ENCODE measurements around the gene FOXQ1. TPM values are rescaled to one million over a fixed set of nuclear protein-coding genes. Genes with fewer than 3 reads are reported as not detected.

FOXQ1 gene
- total and polyA plus RNA-seq, 2 of the 13 experiments (the other 11 are each of a cell fraction or from before 2014, with no cell fraction given): 35.2 to 39.8 TPM

- no peak for TF ChIP-seq MIXL1 (CRISPR knock-in tag; IDR thresholded peaks at IDR 0.05)
- no peak for TF ChIP-seq PATZ1 (CRISPR knock-in tag; IDR thresholded peaks at IDR 0.05)
- peak; percentile 61; the same call in 1 of the 2 replicates for TF ChIP-seq HOXA9 (CRISPR knock-in tag; IDR thresholded peaks at IDR 0.05; ENCODE audit: borderline replicate concordance)
- TF ChIP-seq NFIB (CRISPR knock-in tag; IDR thresholded peaks at IDR 0.05; ENCODE audit: borderline replicate concordance): no peak
- no peak for TF ChIP-seq CBX2 (IDR thresholded peaks at IDR 0.05; ENCODE audit: low read depth, low read length)
- TF ChIP-seq CBX2 (CRISPR knock-in tag; IDR thresholded peaks at IDR 0.05; ENCODE audit: low read depth): no peak
- TF ChIP-seq, protein P1, sequence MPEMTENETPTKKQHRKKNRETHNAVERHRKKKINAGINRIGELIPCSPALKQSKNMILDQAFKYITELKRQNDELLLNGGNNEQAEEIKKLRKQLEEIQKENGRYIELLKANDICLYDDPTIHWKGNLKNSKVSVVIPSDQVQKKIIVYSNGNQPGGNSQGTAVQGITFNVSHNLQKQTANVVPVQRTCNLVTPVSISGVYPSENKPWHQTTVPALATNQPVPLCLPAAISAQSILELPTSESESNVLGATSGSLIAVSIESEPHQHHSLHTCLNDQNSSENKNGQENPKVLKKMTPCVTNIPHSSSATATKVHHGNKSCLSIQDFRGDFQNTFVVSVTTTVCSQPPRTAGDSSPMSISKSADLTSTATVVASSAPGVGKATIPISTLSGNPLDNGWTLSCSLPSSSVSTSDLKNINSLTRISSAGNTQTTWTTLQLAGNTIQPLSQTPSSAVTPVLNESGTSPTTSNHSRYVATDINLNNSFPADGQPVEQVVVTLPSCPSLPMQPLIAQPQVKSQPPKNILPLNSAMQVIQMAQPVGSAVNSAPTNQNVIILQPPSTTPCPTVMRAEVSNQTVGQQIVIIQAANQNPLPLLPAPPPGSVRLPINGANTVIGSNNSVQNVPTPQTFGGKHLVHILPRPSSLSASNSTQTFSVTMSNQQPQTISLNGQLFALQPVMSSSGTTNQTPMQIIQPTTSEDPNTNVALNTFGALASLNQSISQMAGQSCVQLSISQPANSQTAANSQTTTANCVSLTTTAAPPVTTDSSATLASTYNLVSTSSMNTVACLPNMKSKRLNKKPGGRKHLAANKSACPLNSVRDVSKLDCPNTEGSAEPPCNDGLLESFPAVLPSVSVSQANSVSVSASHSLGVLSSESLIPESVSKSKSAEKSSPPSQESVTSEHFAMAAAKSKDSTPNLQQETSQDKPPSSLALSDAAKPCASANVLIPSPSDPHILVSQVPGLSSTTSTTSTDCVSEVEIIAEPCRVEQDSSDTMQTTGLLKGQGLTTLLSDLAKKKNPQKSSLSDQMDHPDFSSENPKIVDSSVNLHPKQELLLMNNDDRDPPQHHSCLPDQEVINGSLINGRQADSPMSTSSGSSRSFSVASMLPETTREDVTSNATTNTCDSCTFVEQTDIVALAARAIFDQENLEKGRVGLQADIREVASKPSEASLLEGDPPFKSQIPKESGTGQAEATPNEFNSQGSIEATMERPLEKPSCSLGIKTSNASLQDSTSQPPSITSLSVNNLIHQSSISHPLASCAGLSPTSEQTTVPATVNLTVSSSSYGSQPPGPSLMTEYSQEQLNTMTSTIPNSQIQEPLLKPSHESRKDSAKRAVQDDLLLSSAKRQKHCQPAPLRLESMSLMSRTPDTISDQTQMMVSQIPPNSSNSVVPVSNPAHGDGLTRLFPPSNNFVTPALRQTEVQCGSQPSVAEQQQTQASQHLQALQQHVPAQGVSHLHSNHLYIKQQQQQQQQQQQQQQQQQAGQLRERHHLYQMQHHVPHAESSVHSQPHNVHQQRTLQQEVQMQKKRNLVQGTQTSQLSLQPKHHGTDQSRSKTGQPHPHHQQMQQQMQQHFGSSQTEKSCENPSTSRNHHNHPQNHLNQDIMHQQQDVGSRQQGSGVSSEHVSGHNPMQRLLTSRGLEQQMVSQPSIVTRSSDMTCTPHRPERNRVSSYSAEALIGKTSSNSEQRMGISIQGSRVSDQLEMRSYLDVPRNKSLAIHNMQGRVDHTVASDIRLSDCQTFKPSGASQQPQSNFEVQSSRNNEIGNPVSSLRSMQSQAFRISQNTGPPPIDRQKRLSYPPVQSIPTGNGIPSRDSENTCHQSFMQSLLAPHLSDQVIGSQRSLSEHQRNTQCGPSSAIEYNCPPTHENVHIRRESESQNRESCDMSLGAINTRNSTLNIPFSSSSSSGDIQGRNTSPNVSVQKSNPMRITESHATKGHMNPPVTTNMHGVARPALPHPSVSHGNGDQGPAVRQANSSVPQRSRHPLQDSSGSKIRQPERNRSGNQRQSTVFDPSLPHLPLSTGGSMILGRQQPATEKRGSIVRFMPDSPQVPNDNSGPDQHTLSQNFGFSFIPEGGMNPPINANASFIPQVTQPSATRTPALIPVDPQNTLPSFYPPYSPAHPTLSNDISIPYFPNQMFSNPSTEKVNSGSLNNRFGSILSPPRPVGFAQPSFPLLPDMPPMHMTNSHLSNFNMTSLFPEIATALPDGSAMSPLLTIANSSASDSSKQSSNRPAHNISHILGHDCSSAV (CRISPR knock-in tag; IDR thresholded peaks at IDR 0.05; ENCODE audit: borderline replicate concordance): no peak; the same call in 1 of the 2 replicates
- peak; percentile 59 for TF ChIP-seq POLR2G (IDR thresholded peaks at IDR 0.05; ENCODE audit: low read depth, low read length)
- no peak for TF ChIP-seq RFX1 (IDR thresholded peaks at IDR 0.05)
- 0 out of 2 replicates have a peak, but pooled peaks have one; percentile 12 for TF ChIP-seq CENPBD1 (CRISPR knock-in tag; IDR thresholded peaks at IDR 0.05; ENCODE audit: borderline replicate concordance, low read depth)
- no peak for TF ChIP-seq ZNF253 (CRISPR knock-in tag; IDR thresholded peaks at IDR 0.05; ENCODE audit: borderline replicate concordance)
- peak; percentile 62; the same call in 1 of the 2 replicates for TF ChIP-seq ZNF138 (CRISPR knock-in tag; IDR thresholded peaks at IDR 0.05; ENCODE audit: low read depth)
- TF ChIP-seq, protein P2, sequence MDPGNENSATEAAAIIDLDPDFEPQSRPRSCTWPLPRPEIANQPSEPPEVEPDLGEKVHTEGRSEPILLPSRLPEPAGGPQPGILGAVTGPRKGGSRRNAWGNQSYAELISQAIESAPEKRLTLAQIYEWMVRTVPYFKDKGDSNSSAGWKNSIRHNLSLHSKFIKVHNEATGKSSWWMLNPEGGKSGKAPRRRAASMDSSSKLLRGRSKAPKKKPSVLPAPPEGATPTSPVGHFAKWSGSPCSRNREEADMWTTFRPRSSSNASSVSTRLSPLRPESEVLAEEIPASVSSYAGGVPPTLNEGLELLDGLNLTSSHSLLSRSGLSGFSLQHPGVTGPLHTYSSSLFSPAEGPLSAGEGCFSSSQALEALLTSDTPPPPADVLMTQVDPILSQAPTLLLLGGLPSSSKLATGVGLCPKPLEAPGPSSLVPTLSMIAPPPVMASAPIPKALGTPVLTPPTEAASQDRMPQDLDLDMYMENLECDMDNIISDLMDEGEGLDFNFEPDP (CRISPR knock-in tag; conservative IDR thresholded peaks at IDR 0.05): 0 out of 2 replicates have a peak, but pooled peaks have one; percentile 21
Observed at GRCh38 chr6:1312473-1313367, 822 bp downstream of the FOXQ1 start (continued).
